ENCODE measurements around the gene GCN1. TPM values are rescaled to one million over a fixed set of nuclear protein-coding genes. Genes with fewer than 3 reads are reported as not detected.

The GCN1 gene
- polyA plus RNA-seq, 3 donors: 5.0 to 22.1 (median 8.3) TPM

DNA sequence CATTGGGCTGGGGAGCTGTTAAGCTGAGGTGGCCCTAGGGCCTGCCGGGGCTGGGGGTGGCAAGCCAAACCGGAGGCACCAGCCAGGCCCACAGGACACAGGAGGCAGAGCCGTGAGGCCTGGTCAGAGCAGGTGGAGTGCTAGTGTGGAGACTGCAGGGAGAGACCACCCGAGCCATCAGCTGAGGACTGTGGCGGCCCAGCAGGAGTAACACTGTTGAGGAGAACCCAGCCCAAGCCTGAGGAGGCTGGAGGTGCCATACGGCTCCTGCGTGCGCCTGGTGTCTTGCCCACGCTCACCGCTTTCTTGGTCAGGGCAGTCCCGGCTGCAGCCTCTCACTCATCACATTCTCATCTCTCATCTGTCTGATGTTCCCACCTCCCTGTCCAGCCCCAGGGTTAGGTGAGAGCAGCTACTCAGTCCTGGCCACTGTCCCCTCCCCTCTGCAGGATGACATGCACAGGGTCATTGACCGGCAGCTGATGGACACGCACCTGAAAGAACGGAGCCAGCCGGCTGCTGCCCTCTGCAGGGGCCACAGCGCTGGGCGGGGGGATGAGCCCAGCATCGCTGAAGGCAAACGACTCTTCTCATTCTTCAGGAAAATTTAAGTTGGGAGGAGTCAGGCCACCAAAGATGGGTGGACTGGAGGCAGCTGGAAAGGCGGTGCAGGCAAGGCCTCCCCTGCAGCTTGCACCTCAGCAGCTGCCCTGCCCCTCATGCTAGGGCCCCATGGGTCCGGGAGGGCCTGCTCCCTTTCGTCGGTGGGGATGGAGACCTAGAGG, 101.8 kb downstream of the GCN1 start:
- Histone ChIP-seq H3K4me1 (ENCODE audit: control insufficient read depth in 1 of 2, insufficient read depth in 2 of 2, low read length in 2 of 2) (peaks cover 2 to 3% of the 10 kb centered on the region in 2 donors), H3K9me3 (replicated peaks in 1 of 2; ENCODE audit: control insufficient read depth in 1 of 2, insufficient read depth in 1 of 2, low read length in 2 of 2) (no peaks in the 10 kb centered on the region), H3K4me3 (replicated peaks in 1 of 3; ENCODE audit: low read depth in 2 of 3, low read length in 3 of 3) (no peak overlapping the region), H3K9ac (ENCODE audit: insufficient read depth, low read length, poor library complexity, severe bottlenecking) (no peak overlapping the region), H2AFZ (ENCODE audit: insufficient read depth, low read depth, low read length, poor library complexity, severe bottlenecking) (no peak overlapping the region), H3K27me3 (ENCODE audit: control insufficient read depth in 2 of 2, insufficient read depth in 2 of 2, low read length in 2 of 2) (no peaks in the 10 kb centered on the region), H3K4me2 (replicated peaks; ENCODE audit: extremely low read depth, low read length, poor library complexity, severe bottlenecking) (no peak overlapping the region), H4K20me1 (ENCODE audit: insufficient read depth, low read length) (peaks cover 56% of the 10 kb centered on the region), H3K36me3 (replicated peaks in 1 of 2; ENCODE audit: control insufficient read depth in 1 of 2, insufficient read depth in 2 of 2, low read length in 2 of 2) (peaks cover 34 to 36% of the 10 kb centered on the region in 2 donors), H3K79me2 (ENCODE audit: insufficient read depth, low read length) (no peaks in the 10 kb centered on the region), H3K27ac (ENCODE audit: low read depth in 1 of 2, low read length in 2 of 2) (peak overlapping the region in 1 of 2 donors; percentile 2)
- Mint-ChIP-seq H3K36me3 (peaks cover 34 to 42% of the 10 kb centered on the region in 2 donors), H3K4me3 (no peak overlapping the region), H3K9me3 (no peaks in the 10 kb centered on the region), H3K27me3 (ENCODE audit: low read depth in 3 of 3) (peaks cover 5 to 13% (median 8%) of the 10 kb centered on the region in 3 donors), H3K27ac (peak overlapping the region in 3 of 7 donors; percentile 19 to 50 (median 36)), H3K4me1 (no peaks in the 10 kb centered on the region)
- WGBS (ENCODE audit: insufficient coverage): 98% methylated on average over 19 of the region's 23 CpGs
- intact Hi-C loops (cut with micrococcal nuclease): no loop called here
- TF ChIP-seq, protein P1, sequence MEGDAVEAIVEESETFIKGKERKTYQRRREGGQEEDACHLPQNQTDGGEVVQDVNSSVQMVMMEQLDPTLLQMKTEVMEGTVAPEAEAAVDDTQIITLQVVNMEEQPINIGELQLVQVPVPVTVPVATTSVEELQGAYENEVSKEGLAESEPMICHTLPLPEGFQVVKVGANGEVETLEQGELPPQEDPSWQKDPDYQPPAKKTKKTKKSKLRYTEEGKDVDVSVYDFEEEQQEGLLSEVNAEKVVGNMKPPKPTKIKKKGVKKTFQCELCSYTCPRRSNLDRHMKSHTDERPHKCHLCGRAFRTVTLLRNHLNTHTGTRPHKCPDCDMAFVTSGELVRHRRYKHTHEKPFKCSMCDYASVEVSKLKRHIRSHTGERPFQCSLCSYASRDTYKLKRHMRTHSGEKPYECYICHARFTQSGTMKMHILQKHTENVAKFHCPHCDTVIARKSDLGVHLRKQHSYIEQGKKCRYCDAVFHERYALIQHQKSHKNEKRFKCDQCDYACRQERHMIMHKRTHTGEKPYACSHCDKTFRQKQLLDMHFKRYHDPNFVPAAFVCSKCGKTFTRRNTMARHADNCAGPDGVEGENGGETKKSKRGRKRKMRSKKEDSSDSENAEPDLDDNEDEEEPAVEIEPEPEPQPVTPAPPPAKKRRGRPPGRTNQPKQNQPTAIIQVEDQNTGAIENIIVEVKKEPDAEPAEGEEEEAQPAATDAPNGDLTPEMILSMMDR (IDR thresholded peaks at IDR 0.05): no peak
- DNase-seq: peak in 1 of 3 donors; percentile 2

DNA sequence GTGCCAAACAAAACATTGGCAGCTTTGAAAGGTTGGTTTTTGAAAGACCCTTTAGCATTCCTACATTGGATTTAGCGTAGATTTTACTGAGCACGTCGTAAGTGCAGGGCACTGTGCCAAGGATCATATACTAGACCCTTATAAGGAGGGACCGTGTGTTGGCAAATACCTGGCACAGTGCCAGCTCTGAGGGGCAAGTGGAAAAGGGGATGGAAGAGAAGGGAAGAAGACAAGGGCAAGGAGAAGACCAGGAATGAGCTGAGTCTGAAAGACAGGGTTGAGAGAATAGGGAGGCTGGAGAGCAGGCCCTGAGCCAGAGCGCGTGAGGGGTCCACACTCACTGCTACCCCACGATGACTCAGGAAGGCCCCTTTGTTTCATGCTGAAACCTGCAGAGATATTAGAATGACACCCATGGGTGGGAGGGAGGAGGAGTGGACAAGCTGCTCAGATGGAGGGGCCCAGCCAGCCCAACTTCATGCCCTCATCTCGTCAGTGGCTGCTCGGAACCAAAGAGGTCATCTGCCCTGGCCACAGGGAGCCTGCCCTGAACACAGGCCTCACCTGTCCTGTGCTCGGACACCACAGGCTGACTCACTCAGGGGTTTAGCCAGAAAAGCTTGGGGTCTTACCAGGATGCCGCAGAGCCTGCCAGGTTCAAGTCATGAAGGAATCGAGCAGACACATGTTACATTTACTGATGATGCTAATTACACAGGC, 103.0 kb downstream of the GCN1 start:
- H3K4me3 Mint-ChIP-seq: no peak overlapping the region
- Histone ChIP-seq H3K36me3 (replicated peaks in 1 of 2; ENCODE audit: control insufficient read depth in 1 of 2, insufficient read depth in 2 of 2, low read length in 2 of 2) (peaks cover 22 to 24% of the 10 kb centered on the region in 2 donors), H3K27ac (ENCODE audit: low read depth in 1 of 2, low read length in 2 of 2) (peak overlapping the region in 1 of 2 donors; percentile 2), H3K4me3 (replicated peaks in 1 of 3; ENCODE audit: low read depth in 2 of 3, low read length in 3 of 3) (no peak overlapping the region), H2AFZ (ENCODE audit: insufficient read depth, low read depth, low read length, poor library complexity, severe bottlenecking) (no peak overlapping the region), H3K4me2 (replicated peaks; ENCODE audit: extremely low read depth, low read length, poor library complexity, severe bottlenecking) (no peak overlapping the region), H3K79me2 (ENCODE audit: insufficient read depth, low read length) (no peaks in the 10 kb centered on the region), H3K9me3 (replicated peaks in 1 of 2; ENCODE audit: control insufficient read depth in 1 of 2, insufficient read depth in 1 of 2, low read length in 2 of 2) (no peaks in the 10 kb centered on the region), H3K9ac (ENCODE audit: insufficient read depth, low read length, poor library complexity, severe bottlenecking) (no peak overlapping the region), H4K20me1 (ENCODE audit: insufficient read depth, low read length) (peaks cover 45% of the 10 kb centered on the region), H3K27me3 (ENCODE audit: control insufficient read depth in 2 of 2, insufficient read depth in 2 of 2, low read length in 2 of 2) (no peaks in the 10 kb centered on the region), H3K4me1 (ENCODE audit: control insufficient read depth in 1 of 2, insufficient read depth in 2 of 2, low read length in 2 of 2) (peaks cover 14% of the 10 kb centered on the region in 2 donors)
- H3K36me3 Mint-ChIP-seq: peaks cover 25 to 30% of the 10 kb centered on the region in 2 donors
- H3K27ac Mint-ChIP-seq: peak overlapping the region in 2 of 7 donors; percentile 50 to 55
- peak in 1 of 3 donors; percentile 3 for DNase-seq
- intact Hi-C loops (cut with micrococcal nuclease): no loop called here
- H3K27me3 Mint-ChIP-seq (ENCODE audit: low read depth in 3 of 3): peaks cover 5 to 13% (median 11%) of the 10 kb centered on the region in 3 donors
- no peaks in the 10 kb centered on the region for H3K9me3 Mint-ChIP-seq
- 88% methylated on average over 8 of the region's 12 CpGs for WGBS (ENCODE audit: insufficient coverage)
- H3K4me1 Mint-ChIP-seq: peaks cover 9% of the 10 kb centered on the region
- TF ChIP-seq, protein P1 (IDR thresholded peaks at IDR 0.05): no peak
